GM12878 (cell line): ENCODE data around the gene PUS10. TPM values are rescaled to one million over a fixed set of nuclear protein-coding genes. Genes with fewer than 3 reads are reported as not detected.

Experiments
- ATAC-seq: fragments of 200-7000 bp; cut with Tn5 transposase; 3 replicates; pipeline ENCODE4 v1.9.1; 2020; ENCODE audit warnings: mild to moderate bottlenecking, moderate library complexity
- BruUV-seq: library from RNA; stranded (reverse); fragments of 400-500 nt; replicated peaks from 2 replicates; lab custom pipeline; 2021; lab: Mats Ljungman, UMichigan
- CTCF ChIA-PET: fragments of 300-600 bp; sonication (Branson Sonifier 250); formaldehyde crosslinking; extraction: SDS; loops from one replicate; lab custom pipeline; 2021; ENCODE audit warnings: inconsistent platforms; lab: Yijun Ruan, JAX
- POLR2A ChIA-PET: fragments of 350-600 bp; formaldehyde crosslinking; extraction: SDS; loops from one replicate; lab custom pipeline; 2021; ENCODE audit warnings: inconsistent platforms; lab: Charles Lee
- RAD21 ChIA-PET: fragments of 300-600 bp; sonication (Branson Sonifier 250); formaldehyde crosslinking; loops from one replicate; lab custom pipeline; 2023; ENCODE audit warnings: antibody characterized with exemption; ENCODE audit not compliant: unreplicated experiment; lab: Charles Lee
- SMC1A ChIA-PET: fragments of 300-600 bp; sonication (Branson Sonifier 250); formaldehyde crosslinking; loops from one replicate; lab custom pipeline; 2023; ENCODE audit not compliant: unreplicated experiment, uncharacterized antibody; lab: Charles Lee
- DNase-seq: peaks from one replicate; pipeline ENCODE4 v3.0.0-alpha.2; 2011; ENCODE audit warnings: low read depth, low spot score
- FAIRE-seq: peaks from 3 replicates; lab custom pipeline; 2011; peaks lifted over from hg19 to GRCh38; lab: Jason Lieb, UNC
- H2AFZ ChIP-seq: 2 replicates; pipeline ENCODE4 v1.6.0; 2011; ENCODE audit warnings: low read depth, low read length, control low read depth; ENCODE audit not compliant: control insufficient read depth
- H3K27ac ChIP-seq: 2 replicates; pipeline ENCODE4 v1.5.1; 2011; ENCODE audit warnings: control low read depth; ENCODE audit not compliant: control insufficient read depth, insufficient read depth
- H3K27me3 ChIP-seq, 2 experiments: replicated peaks in 1 of 2; 2 replicates each; pipeline versions ENCODE4 v1.6.0 to v1.6.1; 2011; ENCODE audit warnings: low read length in 1 of 2; ENCODE audit not compliant: control insufficient read depth in 2 of 2, insufficient read depth in 2 of 2
- H3K36me3 ChIP-seq, 2 experiments: 2 replicates each; pipeline ENCODE4 v1.5.1; 2011; ENCODE audit warnings: low read length in 1 of 2; ENCODE audit not compliant: control insufficient read depth in 2 of 2, insufficient read depth in 2 of 2
- H3K4me1 ChIP-seq: 2 replicates; pipeline ENCODE4 v1.6.1; 2011; ENCODE audit warnings: mild to moderate bottlenecking, low read length, moderate library complexity, mixed read lengths; ENCODE audit not compliant: control insufficient read depth, insufficient read depth
- H3K4me2 ChIP-seq: 2 replicates; pipeline ENCODE4 v1.6.0; 2011; ENCODE audit warnings: control low read depth; ENCODE audit not compliant: control insufficient read depth, insufficient read depth
- H3K4me3 ChIP-seq: fragments of 200-600 bp; sonication (generic); 2 replicates; pipeline ENCODE4 v1.5.1; 2016
- H3K79me2 ChIP-seq: 2 replicates; pipeline ENCODE4 v1.6.0; 2011; ENCODE audit warnings: low read length; ENCODE audit not compliant: control insufficient read depth, insufficient read depth
- H3K9ac ChIP-seq: 2 replicates; pipeline ENCODE4 v1.8.0; 2011; ENCODE audit warnings: low read length, control low read depth, mixed read lengths; ENCODE audit not compliant: control insufficient read depth, insufficient read depth
- H3K9me3 ChIP-seq: replicated peaks from 3 replicates; pipeline ENCODE4 v1.5.1; 2011; ENCODE audit warnings: mild to moderate bottlenecking, low read length; ENCODE audit not compliant: control insufficient read depth, insufficient read depth
- H4K20me1 ChIP-seq: 2 replicates; pipeline ENCODE4 v1.6.0; 2011; ENCODE audit not compliant: control insufficient read depth, insufficient read depth
- JUNB ChIP-seq: IDR thresholded peaks from 2 replicates; pipeline ENCODE4 v1.6.1; 2016; ENCODE audit warnings: antibody characterized with exemption, mild to moderate bottlenecking
- NKRF ChIP-seq: fragments of 450-650 bp; conservative IDR thresholded peaks from 2 replicates; pipeline ENCODE4 v1.6.1; 2017; ENCODE audit warnings: mild to moderate bottlenecking, moderate library complexity
- NRF1 ChIP-seq: conservative IDR thresholded peaks from 2 replicates; pipeline ENCODE4 v1.6.1; 2011; ENCODE audit warnings: mild to moderate bottlenecking, low read depth, low read length, improper control_type of control experiment
- POLR2A ChIP-seq: IDR thresholded peaks from 2 replicates; pipeline ENCODE4 v1.6.1; 2011; ENCODE audit warnings: low read depth, mild to moderate bottlenecking, low read length
- POLR2AphosphoS2 ChIP-seq: IDR thresholded peaks from 2 replicates; pipeline ENCODE4 v1.6.1; 2011; ENCODE audit warnings: low read depth, mild to moderate bottlenecking, low read length, improper control_type of control experiment, moderate library complexity
- SREBF2 ChIP-seq: IDR thresholded peaks from 2 replicates; pipeline ENCODE4 v1.6.1; 2012; ENCODE audit warnings: mild to moderate bottlenecking, low read length
- TCF3 ChIP-seq: IDR thresholded peaks from 2 replicates; pipeline ENCODE4 v1.6.1; 2012; ENCODE audit warnings: low read depth, mild to moderate bottlenecking, low read length, borderline replicate concordance; ENCODE audit not compliant: insufficient read depth
- TCF7 ChIP-seq: IDR thresholded peaks from 2 replicates; pipeline ENCODE4 v1.6.1; 2014; ENCODE audit warnings: antibody characterized with exemption, borderline replicate concordance
- ZBTB40 ChIP-seq: fragments of 450-650 bp; IDR thresholded peaks from 2 replicates; pipeline ENCODE4 v1.6.1; 2016; ENCODE audit warnings: mild to moderate bottlenecking, moderate library complexity, borderline replicate concordance
- WGBS: methylation state at CpG from one replicate; pipeline ENCODE4 v1.1.6; 2016; ENCODE audit warnings: low lambda C conversion rate; ENCODE audit not compliant: insufficient replicate concordance, insufficient coverage; ENCODE audit errors: missing lambda C conversion rate; 5-methylcytosine and 5-hydroxymethylcytosine counted together
- in situ Hi-C: fragments of 300-500 bp; cut with MboI; formaldehyde crosslinking; loops from 9 replicates; pipeline ENCODE4 v1.14.3; 2018; ENCODE audit warnings: mixed read lengths
- intact Hi-C: fragments of 100-400 bp; cut with micrococcal nuclease; formaldehyde crosslinking; loops from one replicate; pipeline ENCODE4 v1.14.2; 2022; ENCODE audit not compliant: unreplicated experiment
- polyA plus RNA-seq, 11 experiments: library from polyadenylated mRNA; depleted of rRNA in 4 of 11; unstranded in 6 of 11; stranded (reverse) in 5 of 11; fragments of >200 nt; fragmentation: Nextera tagmentation in 4 of 11; fragmentation: Illumina TruSeq in 1 of 11; extraction: Ambion mirVana in 4 of 11; extraction: Trizol in 1 of 11; gene quantifications; 1 replicate in 1 of 11; 2 replicates in 10 of 11; pipeline versions ENCODE4 v1.2.1 to v1.2.3, GENCODE V29; 2011 to 2016; ENCODE audit warnings: inconsistent platforms in 2 of 11, missing spikeins in 2 of 11, low read depth in 1 of 11
- total RNA-seq, 4 experiments: library from RNA; depleted of rRNA in 3 of 4; stranded (reverse); fragments of >200 nt in 3 of 4; fragmentation: Illumina TruSeq in 1 of 4; extraction: Trizol in 1 of 4; gene quantifications; 2 replicates each; pipeline versions ENCODE4 v1.2.1 to v1.2.3, GENCODE V29; 2013 to 2021
- TF ChIP-seq, protein P1 (sequence below): IDR thresholded peaks from 2 replicates; pipeline ENCODE4 v1.6.1; 2012; ENCODE audit warnings: mild to moderate bottlenecking, low read depth, low read length
- TF ChIP-seq, protein P2 (sequence below): fragments of 450-650 bp; IDR thresholded peaks from 2 replicates; pipeline ENCODE4 v1.6.1; 2014; ENCODE audit warnings: mild to moderate bottlenecking

The PUS10 gene
- total and polyA plus RNA-seq, 10 of the 15 experiments (the other 5 are each of a cell fraction or from before 2014, with no cell fraction given) = 9.1 to 17.0 (median 13.0) TPM

DNA sequence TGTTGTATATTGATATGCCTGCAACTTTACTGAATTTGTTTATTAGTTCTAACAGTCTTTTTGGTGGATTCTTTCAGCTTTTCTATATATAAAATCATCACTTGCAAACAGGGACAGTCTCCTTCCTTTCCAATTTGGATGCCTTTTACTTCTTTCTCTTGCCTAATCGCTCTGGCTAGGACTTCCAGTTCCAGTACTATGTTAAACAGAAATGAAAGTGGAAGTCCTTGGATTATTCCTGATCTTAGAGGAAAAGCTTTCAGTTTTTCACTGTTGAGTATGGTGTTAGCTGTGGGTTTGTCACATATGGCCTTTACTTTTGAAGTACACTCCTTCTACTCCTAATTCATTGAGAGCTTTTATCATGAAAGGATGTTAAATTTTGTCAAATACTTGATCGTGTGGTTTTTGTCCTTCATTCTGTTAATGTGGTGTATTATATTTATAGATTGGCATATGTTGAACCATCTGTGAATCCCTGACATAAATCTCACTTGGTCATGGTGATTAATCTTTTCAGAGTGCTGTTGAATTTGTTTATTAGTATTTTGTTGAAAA, 83.8 kb downstream of the PUS10 start:
- Histone ChIP-seq H3K9ac (no peak overlapping the region), H3K79me2 (no peaks in the 10 kb centered on the region), H3K27me3 (no peaks in the 10 kb centered on the region), H3K4me1 (no peaks in the 10 kb centered on the region), H3K36me3 (peaks cover 0 to 3% of the 10 kb centered on the region in 2 experiments; a peak in 3 of 4 replicates), H3K4me2 (no peak overlapping the region), H4K20me1 (no peaks in the 10 kb centered on the region), H3K27ac (no peak overlapping the region), H2AFZ (no peak overlapping the region), H3K9me3 (no peaks in the 10 kb centered on the region; the same call in 2 of the 3 replicates), H3K4me3 (no peak overlapping the region)
- in situ Hi-C loops = no loop called here
- no peak for DNase-seq
- intact Hi-C loops = no loop called here
- ChIA-PET SMC1A (interaction anchor here (0.7 to 1.2 kb wide), 2 partner anchors 11 to 22 kb away, joined by 5 read pairs; no protein-coding TSS in a partner anchor), RAD21 (interaction anchor here (1.2 to 1.3 kb wide), 2 partner anchors 58 to 65 kb away, joined by 3 read pairs; no protein-coding TSS in a partner anchor), POLR2A (no interaction called here), CTCF (interaction anchor here (0.6 to 2.2 kb wide), 4 partner anchors 10 to 64 kb away, joined by 3 to 7 read pairs (median 3); no protein-coding TSS in a partner anchor)
- BruUV-seq = no TSS peak
- ATAC-seq = no peak
- 95% methylated on average over 2 of the region's 2 CpGs for WGBS
- no peak for FAIRE-seq
- TF ChIP-seq, protein P1, sequence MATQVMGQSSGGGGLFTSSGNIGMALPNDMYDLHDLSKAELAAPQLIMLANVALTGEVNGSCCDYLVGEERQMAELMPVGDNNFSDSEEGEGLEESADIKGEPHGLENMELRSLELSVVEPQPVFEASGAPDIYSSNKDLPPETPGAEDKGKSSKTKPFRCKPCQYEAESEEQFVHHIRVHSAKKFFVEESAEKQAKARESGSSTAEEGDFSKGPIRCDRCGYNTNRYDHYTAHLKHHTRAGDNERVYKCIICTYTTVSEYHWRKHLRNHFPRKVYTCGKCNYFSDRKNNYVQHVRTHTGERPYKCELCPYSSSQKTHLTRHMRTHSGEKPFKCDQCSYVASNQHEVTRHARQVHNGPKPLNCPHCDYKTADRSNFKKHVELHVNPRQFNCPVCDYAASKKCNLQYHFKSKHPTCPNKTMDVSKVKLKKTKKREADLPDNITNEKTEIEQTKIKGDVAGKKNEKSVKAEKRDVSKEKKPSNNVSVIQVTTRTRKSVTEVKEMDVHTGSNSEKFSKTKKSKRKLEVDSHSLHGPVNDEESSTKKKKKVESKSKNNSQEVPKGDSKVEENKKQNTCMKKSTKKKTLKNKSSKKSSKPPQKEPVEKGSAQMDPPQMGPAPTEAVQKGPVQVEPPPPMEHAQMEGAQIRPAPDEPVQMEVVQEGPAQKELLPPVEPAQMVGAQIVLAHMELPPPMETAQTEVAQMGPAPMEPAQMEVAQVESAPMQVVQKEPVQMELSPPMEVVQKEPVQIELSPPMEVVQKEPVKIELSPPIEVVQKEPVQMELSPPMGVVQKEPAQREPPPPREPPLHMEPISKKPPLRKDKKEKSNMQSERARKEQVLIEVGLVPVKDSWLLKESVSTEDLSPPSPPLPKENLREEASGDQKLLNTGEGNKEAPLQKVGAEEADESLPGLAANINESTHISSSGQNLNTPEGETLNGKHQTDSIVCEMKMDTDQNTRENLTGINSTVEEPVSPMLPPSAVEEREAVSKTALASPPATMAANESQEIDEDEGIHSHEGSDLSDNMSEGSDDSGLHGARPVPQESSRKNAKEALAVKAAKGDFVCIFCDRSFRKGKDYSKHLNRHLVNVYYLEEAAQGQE = no peak
- no peak for TF ChIP-seq POLR2A
- TF ChIP-seq SREBF2 = no peak
- no peak for TF ChIP-seq ZBTB40
- TF ChIP-seq JUNB = no peak
- no peak for TF ChIP-seq POLR2AphosphoS2
- no peak for TF ChIP-seq TCF3
- TF ChIP-seq NKRF = no peak
- no peak for TF ChIP-seq NRF1
- TF ChIP-seq, protein P2, sequence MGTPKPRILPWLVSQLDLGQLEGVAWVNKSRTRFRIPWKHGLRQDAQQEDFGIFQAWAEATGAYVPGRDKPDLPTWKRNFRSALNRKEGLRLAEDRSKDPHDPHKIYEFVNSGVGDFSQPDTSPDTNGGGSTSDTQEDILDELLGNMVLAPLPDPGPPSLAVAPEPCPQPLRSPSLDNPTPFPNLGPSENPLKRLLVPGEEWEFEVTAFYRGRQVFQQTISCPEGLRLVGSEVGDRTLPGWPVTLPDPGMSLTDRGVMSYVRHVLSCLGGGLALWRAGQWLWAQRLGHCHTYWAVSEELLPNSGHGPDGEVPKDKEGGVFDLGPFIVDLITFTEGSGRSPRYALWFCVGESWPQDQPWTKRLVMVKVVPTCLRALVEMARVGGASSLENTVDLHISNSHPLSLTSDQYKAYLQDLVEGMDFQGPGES = no peak
- no peak for TF ChIP-seq TCF7
